ENCODE results near the gene MYOG. TPM values are rescaled to one million over a fixed set of nuclear protein-coding genes. Genes with fewer than 3 reads are reported as not detected.

MYOG gene
- total and polyA plus RNA-seq, 10 of the 15 experiments (the other 5 are each of a cell fraction or from before 2014, with no cell fraction given): not detected

DNA sequence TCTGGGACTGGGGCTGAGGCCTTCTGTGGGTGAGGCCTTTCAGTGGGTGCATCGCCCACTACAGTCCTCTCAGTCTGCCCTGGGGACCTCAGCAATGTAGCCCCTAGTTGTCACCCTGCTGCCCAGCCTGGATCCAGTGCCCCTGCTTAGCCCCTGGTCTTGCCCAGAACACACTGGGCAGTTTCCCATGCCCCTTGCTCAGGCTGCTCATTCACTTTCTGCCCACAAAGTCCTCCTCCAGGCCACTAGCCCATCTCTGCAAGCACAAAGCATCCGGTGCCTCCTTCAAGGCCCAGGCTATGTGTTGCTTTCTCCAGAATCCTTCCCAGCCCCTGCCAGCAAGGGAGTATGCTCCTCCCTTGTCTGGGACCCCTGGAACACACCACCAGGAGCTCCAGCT, 36.3 kb upstream of the MYOG start (continued):
- TF ChIP-seq RFX5 (IDR thresholded peaks at IDR 0.05; ENCODE audit: low read depth, low read length) (no peak), POLR2AphosphoS5 (IDR thresholded peaks at IDR 0.05; ENCODE audit: low read length) (no peak), LARP7 (IDR thresholded peaks at IDR 0.05) (no peak), IKZF1 (conservative IDR thresholded peaks at IDR 0.05) (no peak), RELA (IDR thresholded peaks at IDR 0.05; ENCODE audit: borderline replicate concordance, partially characterized antibody) (no peak), GABPA (IDR thresholded peaks at IDR 0.05; ENCODE audit: low read depth) (no peak), YY1 (IDR thresholded peaks at IDR 0.05; ENCODE audit: low read depth, low read length) (no peak)
- TF ChIP-seq, protein P1, sequence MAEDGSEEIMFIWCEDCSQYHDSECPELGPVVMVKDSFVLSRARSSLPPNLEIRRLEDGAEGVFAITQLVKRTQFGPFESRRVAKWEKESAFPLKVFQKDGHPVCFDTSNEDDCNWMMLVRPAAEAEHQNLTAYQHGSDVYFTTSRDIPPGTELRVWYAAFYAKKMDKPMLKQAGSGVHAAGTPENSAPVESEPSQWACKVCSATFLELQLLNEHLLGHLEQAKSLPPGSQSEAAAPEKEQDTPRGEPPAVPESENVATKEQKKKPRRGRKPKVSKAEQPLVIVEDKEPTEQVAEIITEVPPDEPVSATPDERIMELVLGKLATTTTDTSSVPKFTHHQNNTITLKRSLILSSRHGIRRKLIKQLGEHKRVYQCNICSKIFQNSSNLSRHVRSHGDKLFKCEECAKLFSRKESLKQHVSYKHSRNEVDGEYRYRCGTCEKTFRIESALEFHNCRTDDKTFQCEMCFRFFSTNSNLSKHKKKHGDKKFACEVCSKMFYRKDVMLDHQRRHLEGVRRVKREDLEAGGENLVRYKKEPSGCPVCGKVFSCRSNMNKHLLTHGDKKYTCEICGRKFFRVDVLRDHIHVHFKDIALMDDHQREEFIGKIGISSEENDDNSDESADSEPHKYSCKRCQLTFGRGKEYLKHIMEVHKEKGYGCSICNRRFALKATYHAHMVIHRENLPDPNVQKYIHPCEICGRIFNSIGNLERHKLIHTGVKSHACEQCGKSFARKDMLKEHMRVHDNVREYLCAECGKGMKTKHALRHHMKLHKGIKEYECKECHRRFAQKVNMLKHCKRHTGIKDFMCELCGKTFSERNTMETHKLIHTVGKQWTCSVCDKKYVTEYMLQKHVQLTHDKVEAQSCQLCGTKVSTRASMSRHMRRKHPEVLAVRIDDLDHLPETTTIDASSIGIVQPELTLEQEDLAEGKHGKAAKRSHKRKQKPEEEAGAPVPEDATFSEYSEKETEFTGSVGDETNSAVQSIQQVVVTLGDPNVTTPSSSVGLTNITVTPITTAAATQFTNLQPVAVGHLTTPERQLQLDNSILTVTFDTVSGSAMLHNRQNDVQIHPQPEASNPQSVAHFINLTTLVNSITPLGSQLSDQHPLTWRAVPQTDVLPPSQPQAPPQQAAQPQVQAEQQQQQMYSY (CRISPR knock-in tag; IDR thresholded peaks at IDR 0.05): no peak

DNA sequence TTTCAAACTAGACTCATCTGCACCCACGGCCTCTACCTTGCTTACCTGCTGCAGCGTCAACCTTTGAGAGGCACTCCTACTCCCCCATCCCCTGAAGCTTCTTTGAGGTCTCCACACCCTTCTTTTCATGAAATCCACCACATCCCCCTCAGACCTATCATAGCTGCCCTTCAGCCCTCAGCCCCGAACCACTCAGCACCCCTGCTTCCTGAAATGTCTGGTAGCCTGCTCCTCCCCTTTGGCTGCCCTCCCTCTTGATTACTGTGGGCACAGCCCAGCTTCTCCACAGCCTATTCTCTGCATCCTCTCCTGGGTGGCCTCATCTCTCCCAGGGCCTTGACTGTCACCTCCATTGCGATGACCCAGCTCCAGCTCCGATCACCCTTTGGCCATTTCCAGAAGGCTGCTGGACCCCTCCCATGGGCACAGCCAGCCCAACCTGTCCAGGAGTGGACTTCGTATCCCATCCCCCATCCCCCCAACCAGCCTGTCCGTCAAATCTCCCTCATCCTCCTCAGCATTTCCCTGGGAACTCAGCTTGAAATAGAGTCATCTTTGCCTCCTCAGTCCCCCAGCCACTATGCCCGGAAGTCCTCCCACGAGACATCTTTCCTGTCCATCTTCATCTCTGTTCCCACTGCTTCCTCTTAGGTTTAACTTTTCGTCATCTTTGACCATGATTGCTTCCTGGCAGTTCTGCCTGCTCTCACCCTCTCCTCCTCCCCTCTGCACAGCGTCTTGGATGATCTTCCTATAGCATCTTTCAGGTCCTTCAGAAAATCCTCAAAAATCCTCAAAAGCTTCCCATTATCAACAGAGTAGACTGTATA, 35.6 kb upstream of the MYOG start:
- no peak for FAIRE-seq
- no peak for DNase-seq (ENCODE audit: low read depth, low spot score)
- SMC1A ChIA-PET (ENCODE audit: uncharacterized antibody, unreplicated experiment): interaction anchor here (1.9 kb wide), 1 partner anchor 95 kb away, joined by 6 read pairs; no protein-coding TSS in a partner anchor
- RAD21 ChIA-PET (ENCODE audit: unreplicated experiment): interaction anchor here (1.3 kb wide), 1 partner anchor 95 kb away, joined by 4 read pairs; no protein-coding TSS in a partner anchor
- BruUV-seq (replicated peaks): no TSS peak
- 18% methylated on average over 11 of the region's 11 CpGs for WGBS (ENCODE audit: insufficient coverage, insufficient replicate concordance, low lambda C conversion rate, missing lambda C conversion rate)
- H3K4me3 ChIP-seq: no peak overlapping the region
- ATAC-seq: no peak
- H3K9me3 ChIP-seq (replicated peaks; ENCODE audit: control insufficient read depth, insufficient read depth, low read length): no peaks in the 10 kb centered on the region
- in situ Hi-C loops (cut with MboI): no loop called here
- intact Hi-C loops (cut with micrococcal nuclease; ENCODE audit: unreplicated experiment): no loop called here
- CTCF ChIA-PET: interaction anchor here (0.7 to 7.2 kb wide), 8 partner anchors 9 to 149 kb away, joined by 3 to 91 read pairs (median 4); no protein-coding TSS in a partner anchor
- H3K4me2 ChIP-seq (ENCODE audit: control insufficient read depth, insufficient read depth): no peak overlapping the region
- H3K27me3 ChIP-seq (replicated peaks in 1 of 2; ENCODE audit: control insufficient read depth in 2 of 2, insufficient read depth in 2 of 2, low read length in 1 of 2): peaks cover 3 to 9% of the 10 kb centered on the region in 2 experiments
- H3K36me3 ChIP-seq (ENCODE audit: control insufficient read depth in 2 of 2, insufficient read depth in 2 of 2, low read length in 1 of 2): no peaks in the 10 kb centered on the region
- H3K79me2 ChIP-seq (ENCODE audit: control insufficient read depth, insufficient read depth, low read length): no peaks in the 10 kb centered on the region
- no peaks in the 10 kb centered on the region for H4K20me1 ChIP-seq (ENCODE audit: control insufficient read depth, insufficient read depth)
- H3K27ac ChIP-seq (ENCODE audit: control insufficient read depth, insufficient read depth): no peak overlapping the region
- H3K9ac ChIP-seq (ENCODE audit: control insufficient read depth, insufficient read depth, low read length): no peak overlapping the region
- H2AFZ ChIP-seq (ENCODE audit: control insufficient read depth, low read depth, low read length): no peak overlapping the region
- POLR2A ChIA-PET: interaction anchor here (0.6 kb wide), 1 partner anchor 56 kb away, joined by 5 read pairs; no protein-coding TSS in a partner anchor
- no peaks in the 10 kb centered on the region for H3K4me1 ChIP-seq (ENCODE audit: control insufficient read depth, insufficient read depth, low read length)
- TF ChIP-seq NR2C1 (IDR thresholded peaks at IDR 0.05) (no peak), STAT1 (conservative IDR thresholded peaks at IDR 0.05) (no peak), CEBPB (IDR thresholded peaks at IDR 0.05; ENCODE audit: borderline replicate concordance in 1 of 2, low read depth in 2 of 2, low read length in 2 of 2) (no peak), FOXK2 (IDR thresholded peaks at IDR 0.05) (no peak), NFYB (IDR thresholded peaks at IDR 0.05; ENCODE audit: insufficient read depth, low read depth, low read length) (no peak), HCFC1 (IDR thresholded peaks at IDR 0.05; ENCODE audit: low read length) (no peak)
- TF ChIP-seq, protein P2, sequence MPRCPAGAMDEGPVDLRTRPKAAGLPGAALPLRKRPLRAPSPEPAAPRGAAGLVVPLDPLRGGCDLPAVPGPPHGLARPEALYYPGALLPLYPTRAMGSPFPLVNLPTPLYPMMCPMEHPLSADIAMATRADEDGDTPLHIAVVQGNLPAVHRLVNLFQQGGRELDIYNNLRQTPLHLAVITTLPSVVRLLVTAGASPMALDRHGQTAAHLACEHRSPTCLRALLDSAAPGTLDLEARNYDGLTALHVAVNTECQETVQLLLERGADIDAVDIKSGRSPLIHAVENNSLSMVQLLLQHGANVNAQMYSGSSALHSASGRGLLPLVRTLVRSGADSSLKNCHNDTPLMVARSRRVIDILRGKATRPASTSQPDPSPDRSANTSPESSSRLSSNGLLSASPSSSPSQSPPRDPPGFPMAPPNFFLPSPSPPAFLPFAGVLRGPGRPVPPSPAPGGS (IDR thresholded peaks at IDR 0.05; ENCODE audit: borderline replicate concordance, insufficient read depth, low read depth, low read length, poor library complexity, severe bottlenecking): no peak
- TF ChIP-seq, protein P3, sequence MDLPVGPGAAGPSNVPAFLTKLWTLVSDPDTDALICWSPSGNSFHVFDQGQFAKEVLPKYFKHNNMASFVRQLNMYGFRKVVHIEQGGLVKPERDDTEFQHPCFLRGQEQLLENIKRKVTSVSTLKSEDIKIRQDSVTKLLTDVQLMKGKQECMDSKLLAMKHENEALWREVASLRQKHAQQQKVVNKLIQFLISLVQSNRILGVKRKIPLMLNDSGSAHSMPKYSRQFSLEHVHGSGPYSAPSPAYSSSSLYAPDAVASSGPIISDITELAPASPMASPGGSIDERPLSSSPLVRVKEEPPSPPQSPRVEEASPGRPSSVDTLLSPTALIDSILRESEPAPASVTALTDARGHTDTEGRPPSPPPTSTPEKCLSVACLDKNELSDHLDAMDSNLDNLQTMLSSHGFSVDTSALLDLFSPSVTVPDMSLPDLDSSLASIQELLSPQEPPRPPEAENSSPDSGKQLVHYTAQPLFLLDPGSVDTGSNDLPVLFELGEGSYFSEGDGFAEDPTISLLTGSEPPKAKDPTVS (IDR thresholded peaks at IDR 0.05; ENCODE audit: low read depth, low read length): no peak
